ENCODE results near the gene DNAJC6.

- TF ChIP-seq CTCF (IDR thresholded peaks at IDR 0.05; ENCODE audit: poor library complexity) = no peak
- TF ChIP-seq EZH2phosphoT487 (IDR thresholded peaks at IDR 0.05; ENCODE audit: low read depth, severe bottlenecking, unreplicated experiment) = no peak
- TF ChIP-seq EZH2 (IDR thresholded peaks at IDR 0.05; ENCODE audit: borderline replicate concordance) = no peak
These were observed 89.7 kb downstream of the DNAJC6 start for GRCh38 chr1:65399003-65399402.

Data from hepatocyte (in vitro differentiated cells).